ENCODE measurements around the gene ARHGAP19.

GRCh38 chr10:97331153-97331703 is 38.8 kb upstream of the ARHGAP19 start:
- TF ChIP-seq, protein P1, sequence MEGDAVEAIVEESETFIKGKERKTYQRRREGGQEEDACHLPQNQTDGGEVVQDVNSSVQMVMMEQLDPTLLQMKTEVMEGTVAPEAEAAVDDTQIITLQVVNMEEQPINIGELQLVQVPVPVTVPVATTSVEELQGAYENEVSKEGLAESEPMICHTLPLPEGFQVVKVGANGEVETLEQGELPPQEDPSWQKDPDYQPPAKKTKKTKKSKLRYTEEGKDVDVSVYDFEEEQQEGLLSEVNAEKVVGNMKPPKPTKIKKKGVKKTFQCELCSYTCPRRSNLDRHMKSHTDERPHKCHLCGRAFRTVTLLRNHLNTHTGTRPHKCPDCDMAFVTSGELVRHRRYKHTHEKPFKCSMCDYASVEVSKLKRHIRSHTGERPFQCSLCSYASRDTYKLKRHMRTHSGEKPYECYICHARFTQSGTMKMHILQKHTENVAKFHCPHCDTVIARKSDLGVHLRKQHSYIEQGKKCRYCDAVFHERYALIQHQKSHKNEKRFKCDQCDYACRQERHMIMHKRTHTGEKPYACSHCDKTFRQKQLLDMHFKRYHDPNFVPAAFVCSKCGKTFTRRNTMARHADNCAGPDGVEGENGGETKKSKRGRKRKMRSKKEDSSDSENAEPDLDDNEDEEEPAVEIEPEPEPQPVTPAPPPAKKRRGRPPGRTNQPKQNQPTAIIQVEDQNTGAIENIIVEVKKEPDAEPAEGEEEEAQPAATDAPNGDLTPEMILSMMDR (conservative IDR thresholded peaks at IDR 0.05): no peak
- no peak for TF ChIP-seq ZFX (IDR thresholded peaks at IDR 0.05)
